Measurements from ENCODE around the gene PPM1H.
A peak's percentile ranks its signal among the peaks of the same experiment; 100 is the strongest.
"Not testable (repeated sequence)": the region's sequence is repeated elsewhere in the genome, so short reads cannot be mapped to it uniquely, and the experiment has no call there.

The PPM1H gene

GRCh38 chr12:62888454-62889110 is 46.4 kb downstream of the PPM1H start:
- peaks cover 10% of the 10 kb centered on the region for H3K79me1 ChIP-seq (replicated peaks; ENCODE audit: low read length, poor library complexity, severe bottlenecking)
- H4K91ac ChIP-seq (ENCODE audit: low read length) = no peak overlapping the region
- H3K36me3 ChIP-seq (ENCODE audit: control insufficient read depth in 1 of 2, insufficient read depth in 2 of 2, low read depth in 1 of 2, low read length in 2 of 2) = no peaks in the 10 kb centered on the region
- H3K4ac ChIP-seq (ENCODE audit: low read depth in 1 of 2, low read length in 2 of 2) = no peak overlapping the region
- no peak overlapping the region for H3K9ac ChIP-seq (ENCODE audit: low read length)
- H3K14ac ChIP-seq (ENCODE audit: low read length in 2 of 2) = no peak overlapping the region
- no peak overlapping the region for H3K4me2 ChIP-seq (ENCODE audit: low read length, poor library complexity, severe bottlenecking)
- 92% methylated on average over 5 of the region's 6 CpGs for WGBS
- H2BK15ac ChIP-seq (ENCODE audit: low read depth, poor library complexity, severe bottlenecking) = no peak overlapping the region
- H2BK5ac ChIP-seq (ENCODE audit: low read depth, low read length, poor library complexity, severe bottlenecking) = no peak overlapping the region
- no peak overlapping the region for H2AK5ac ChIP-seq (ENCODE audit: low read length, severe bottlenecking)
- H2BK120ac ChIP-seq (ENCODE audit: low read depth, low read length) = no peak overlapping the region
- H4K8ac ChIP-seq (ENCODE audit: low read length) = no peak overlapping the region
- no peak overlapping the region for H3K4me3 ChIP-seq (ENCODE audit: insufficient read depth in 1 of 2, low read depth in 1 of 2, low read length in 2 of 2)
- no peak for DNase-seq
- H3K27me3 ChIP-seq (ENCODE audit: control insufficient read depth in 1 of 2, insufficient read depth in 1 of 2, low read length in 2 of 2) = no peaks in the 10 kb centered on the region
- H3K9me3 ChIP-seq (ENCODE audit: control insufficient read depth, low read length) = no peaks in the 10 kb centered on the region
- H3K23ac ChIP-seq (ENCODE audit: low read length in 2 of 2) = no peak overlapping the region
- H3K4me1 ChIP-seq (ENCODE audit: control insufficient read depth, insufficient read depth, low read depth, low read length) = peaks cover 3% of the 10 kb centered on the region
- no peak overlapping the region for H2AFZ ChIP-seq (ENCODE audit: low read depth, low read length)
- no peak overlapping the region for H3K27ac ChIP-seq (ENCODE audit: low read length, poor library complexity, severe bottlenecking)
- no peak overlapping the region for H2BK12ac ChIP-seq (ENCODE audit: low read length in 2 of 2)
- no peak overlapping the region for H3K18ac ChIP-seq (ENCODE audit: low read depth in 1 of 2, low read length in 2 of 2)

DNA sequence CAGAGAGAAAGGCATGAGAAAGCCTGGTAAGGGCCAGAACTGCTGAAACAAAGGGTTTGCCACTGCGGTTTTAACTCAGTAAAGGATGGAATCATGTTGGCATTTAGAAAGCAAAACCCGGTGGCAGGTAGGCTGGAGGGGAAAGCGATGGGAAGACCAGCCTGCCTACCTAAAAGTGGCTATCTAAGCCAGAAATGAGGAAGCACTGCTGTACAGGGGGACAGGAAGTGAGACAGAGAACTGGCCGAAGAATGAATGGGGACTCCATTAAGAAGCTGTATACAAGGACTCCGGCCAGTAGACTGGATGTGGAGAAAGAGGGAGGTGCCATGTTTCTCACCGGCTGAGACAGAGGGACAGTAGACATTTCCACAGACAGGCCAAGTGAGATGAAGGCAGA is 48.2 kb downstream of the PPM1H start:
- H3K4me2 ChIP-seq (ENCODE audit: low read length, poor library complexity, severe bottlenecking) = no peak overlapping the region
- no peaks in the 10 kb centered on the region for H3K36me3 ChIP-seq (ENCODE audit: control insufficient read depth in 1 of 2, insufficient read depth in 2 of 2, low read depth in 1 of 2, low read length in 2 of 2)
- H3K18ac ChIP-seq (ENCODE audit: low read depth in 1 of 2, low read length in 2 of 2) = no peak overlapping the region
- H3K9me3 ChIP-seq (ENCODE audit: control insufficient read depth, low read length) = no peaks in the 10 kb centered on the region
- no peak overlapping the region for H3K9ac ChIP-seq (ENCODE audit: low read length)
- no peak overlapping the region for H2BK5ac ChIP-seq (ENCODE audit: low read depth, low read length, poor library complexity, severe bottlenecking)
- no peak overlapping the region for H2BK120ac ChIP-seq (ENCODE audit: low read depth, low read length)
- peaks cover 8% of the 10 kb centered on the region for H3K4me1 ChIP-seq (ENCODE audit: control insufficient read depth, insufficient read depth, low read depth, low read length)
- H3K23ac ChIP-seq (ENCODE audit: low read length in 2 of 2) = no peak overlapping the region
- H3K27ac ChIP-seq (ENCODE audit: low read length, poor library complexity, severe bottlenecking) = no peak overlapping the region
- no peak overlapping the region for H4K8ac ChIP-seq (ENCODE audit: low read length)
- H2AK5ac ChIP-seq (ENCODE audit: low read length, severe bottlenecking) = peak overlapping the region; percentile 4
- WGBS = 90% methylated on average over 6 of the region's 6 CpGs
- H3K4me3 ChIP-seq (ENCODE audit: insufficient read depth in 1 of 2, low read depth in 1 of 2, low read length in 2 of 2) = no peak overlapping the region
- H3K27me3 ChIP-seq (ENCODE audit: control insufficient read depth in 1 of 2, insufficient read depth in 1 of 2, low read length in 2 of 2) = peaks cover 0 to 6% of the 10 kb centered on the region in 2 experiments
- no peak overlapping the region for H3K14ac ChIP-seq (ENCODE audit: low read length in 2 of 2)
- no peak overlapping the region for H2BK15ac ChIP-seq (ENCODE audit: low read depth, poor library complexity, severe bottlenecking)
- no peak overlapping the region for H2BK12ac ChIP-seq (ENCODE audit: low read length in 2 of 2)
- DNase-seq = no peak
- peaks cover 8% of the 10 kb centered on the region for H3K79me1 ChIP-seq (replicated peaks; ENCODE audit: low read length, poor library complexity, severe bottlenecking)
- no peak overlapping the region for H4K91ac ChIP-seq (ENCODE audit: low read length)
- H3K4ac ChIP-seq (ENCODE audit: low read depth in 1 of 2, low read length in 2 of 2) = no peak overlapping the region
- no peak overlapping the region for H2AFZ ChIP-seq (ENCODE audit: low read depth, low read length)

DNA sequence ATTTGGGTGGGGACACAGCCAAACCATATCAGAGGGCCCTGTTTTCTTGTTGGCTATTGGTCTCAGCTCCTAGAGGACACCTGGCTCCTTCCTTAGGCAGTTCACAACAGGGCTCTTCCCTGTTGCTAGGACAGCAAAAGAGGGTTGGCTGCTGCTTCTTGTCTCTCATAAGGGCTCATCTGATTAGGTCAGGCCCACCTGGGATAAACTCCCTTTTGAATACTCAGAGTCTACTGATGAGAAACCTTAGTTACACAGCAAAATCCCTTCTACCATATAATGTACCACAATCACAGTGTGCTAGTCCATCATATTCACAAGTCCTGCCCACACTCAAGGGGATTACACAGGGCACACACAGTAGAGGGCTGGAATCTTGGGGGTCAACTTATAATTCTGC is 49.7 kb downstream of the PPM1H start:
- Histone ChIP-seq H2BK15ac (ENCODE audit: low read depth, poor library complexity, severe bottlenecking) (no peak overlapping the region), H3K23ac (ENCODE audit: low read length in 2 of 2) (no peak overlapping the region), H3K18ac (ENCODE audit: low read depth in 1 of 2, low read length in 2 of 2) (no peak overlapping the region), H3K27ac (ENCODE audit: low read length, poor library complexity, severe bottlenecking) (no peak overlapping the region), H2AFZ (ENCODE audit: low read depth, low read length) (no peak overlapping the region), H3K4me1 (ENCODE audit: control insufficient read depth, insufficient read depth, low read depth, low read length) (peaks cover 7% of the 10 kb centered on the region), H4K91ac (ENCODE audit: low read length) (no peak overlapping the region), H4K8ac (ENCODE audit: low read length) (no peak overlapping the region), H3K9ac (ENCODE audit: low read length) (no peak overlapping the region), H3K9me3 (ENCODE audit: control insufficient read depth, low read length) (peaks cover 5% of the 10 kb centered on the region), H2AK5ac (ENCODE audit: low read length, severe bottlenecking) (peak overlapping the region; percentile 35), H2BK5ac (ENCODE audit: low read depth, low read length, poor library complexity, severe bottlenecking) (no peak overlapping the region), H2BK12ac (ENCODE audit: low read length in 2 of 2) (no peak overlapping the region), H3K14ac (ENCODE audit: low read length in 2 of 2) (no peak overlapping the region), H3K4ac (ENCODE audit: low read depth in 1 of 2, low read length in 2 of 2) (no peak overlapping the region), H2BK120ac (ENCODE audit: low read depth, low read length) (no peak overlapping the region), H3K27me3 (ENCODE audit: control insufficient read depth in 1 of 2, insufficient read depth in 1 of 2, low read length in 2 of 2) (peaks cover 0 to 21% of the 10 kb centered on the region in 2 experiments), H3K79me1 (replicated peaks; ENCODE audit: low read length, poor library complexity, severe bottlenecking) (peaks cover 11% of the 10 kb centered on the region), H3K4me2 (ENCODE audit: low read length, poor library complexity, severe bottlenecking) (no peak overlapping the region), H3K36me3 (ENCODE audit: control insufficient read depth in 1 of 2, insufficient read depth in 2 of 2, low read depth in 1 of 2, low read length in 2 of 2) (no peaks in the 10 kb centered on the region), H3K4me3 (ENCODE audit: insufficient read depth in 1 of 2, low read depth in 1 of 2, low read length in 2 of 2) (no peak overlapping the region)
- DNase-seq = no peak

GRCh38 chr12:62884832-62885231 is 50.1 kb downstream of the PPM1H start:
- not testable (repeated sequence) for DNase-seq; H2AK5ac ChIP-seq (ENCODE audit: low read length, severe bottlenecking); H4K91ac ChIP-seq (ENCODE audit: low read length); H2AFZ ChIP-seq (ENCODE audit: low read depth, low read length); H3K9me3 ChIP-seq (ENCODE audit: control insufficient read depth, low read length); H2BK15ac ChIP-seq (ENCODE audit: low read depth, poor library complexity, severe bottlenecking); H3K4me3 ChIP-seq (ENCODE audit: insufficient read depth in 1 of 2, low read depth in 1 of 2, low read length in 2 of 2); H3K14ac ChIP-seq (ENCODE audit: low read length in 2 of 2); H3K4me1 ChIP-seq (ENCODE audit: control insufficient read depth, insufficient read depth, low read depth, low read length); H4K8ac ChIP-seq (ENCODE audit: low read length); H3K27ac ChIP-seq (ENCODE audit: low read length, poor library complexity, severe bottlenecking); H3K18ac ChIP-seq (ENCODE audit: low read depth in 1 of 2, low read length in 2 of 2); H3K4me2 ChIP-seq (ENCODE audit: low read length, poor library complexity, severe bottlenecking); H2BK120ac ChIP-seq (ENCODE audit: low read depth, low read length); H3K4ac ChIP-seq (ENCODE audit: low read depth in 1 of 2, low read length in 2 of 2); H3K23ac ChIP-seq (ENCODE audit: low read length in 2 of 2); H3K9ac ChIP-seq (ENCODE audit: low read length); H2BK5ac ChIP-seq (ENCODE audit: low read depth, low read length, poor library complexity, severe bottlenecking); H2BK12ac ChIP-seq (ENCODE audit: low read length in 2 of 2); H3K36me3 ChIP-seq (ENCODE audit: control insufficient read depth in 1 of 2, insufficient read depth in 2 of 2, low read depth in 1 of 2, low read length in 2 of 2)
- peaks cover 0 to 23% of the 10 kb centered on the region in 2 experiments for H3K27me3 ChIP-seq (ENCODE audit: control insufficient read depth in 1 of 2, insufficient read depth in 1 of 2, low read length in 2 of 2)
- H3K79me1 ChIP-seq (replicated peaks; ENCODE audit: low read length, poor library complexity, severe bottlenecking) = peaks cover 11% of the 10 kb centered on the region
- 74% methylated on average over 4 of the region's 5 CpGs for WGBS

Measured in mesenchymal stem cell (in vitro differentiated cells and primary cell).